Stimulated activated naive B cell treated with anti-CD40 and anti-IgM and Interleukin-4, amounts not matched to agents 10 μg/mL and 1 μg/mL and 100 μg/mL, for 72 hours (primary cell): Measurements from ENCODE around the gene CRACR2A.

Source experiments
- ATAC-seq, 2 donors: fragments of 150-1000 bp; cut with Tn5 transposase; replicated peaks; 2 replicates each; pipeline ENCODE4 v1.10.0; 2021; ENCODE audit warnings: moderate library complexity in 1 of 2
- DNase-seq: peaks from one replicate; pipeline ENCODE4 v3.0.0; 2021
- H3K27ac Mint-ChIP-seq: one replicate; pipeline ENCODE4 v1.8.0; 2022; ENCODE audit warnings: mild to moderate bottlenecking, mixed read lengths
- H3K27me3 Mint-ChIP-seq, 2 donors: one replicate each; pipeline ENCODE4 v1.8.0; 2022; ENCODE audit warnings: mixed read lengths in 2 of 2
- H3K36me3 Mint-ChIP-seq, 2 donors: one replicate each; pipeline ENCODE4 v1.8.0; 2022; ENCODE audit warnings: mixed read lengths in 2 of 2, mild to moderate bottlenecking in 1 of 2
- H3K4me1 Mint-ChIP-seq, 2 donors: one replicate each; pipeline ENCODE4 v1.8.0; 2022; ENCODE audit warnings: mixed read lengths in 2 of 2, mild to moderate bottlenecking in 1 of 2
- H3K4me3 Mint-ChIP-seq, 2 donors: one replicate each; pipeline ENCODE4 v1.8.0; 2022; ENCODE audit warnings: mild to moderate bottlenecking in 2 of 2, mixed read lengths in 2 of 2, moderate library complexity in 1 of 2
- H3K9me3 Mint-ChIP-seq, 2 donors: one replicate each; pipeline ENCODE4 v1.8.0; 2022; ENCODE audit warnings: mixed read lengths in 2 of 2, mild to moderate bottlenecking in 1 of 2

CRACR2A gene

GRCh38 chr12:3698218-3698974 is 54.5 kb downstream of the CRACR2A start:
- H3K4me1 Mint-ChIP-seq, result no peaks in the 10 kb centered on the region
- H3K36me3 Mint-ChIP-seq, result peaks cover 32 to 41% of the 10 kb centered on the region in 2 donors
- H3K27me3 Mint-ChIP-seq, result no peaks in the 10 kb centered on the region
- peaks cover 0 to under 1% of the 10 kb centered on the region in 2 donors for H3K9me3 Mint-ChIP-seq
- ATAC-seq (no peak), DNase-seq (no peak)
- H3K4me3 Mint-ChIP-seq, result no peak overlapping the region
- H3K27ac Mint-ChIP-seq, result no peak overlapping the region

- Mint-ChIP-seq H3K27me3 (no peaks in the 10 kb centered on the region), H3K4me3 (no peak overlapping the region), H3K4me1 (no peaks in the 10 kb centered on the region), H3K27ac (no peak overlapping the region), H3K9me3 (no peaks in the 10 kb centered on the region), H3K36me3 (peaks cover 30 to 39% of the 10 kb centered on the region in 2 donors)
- ATAC-seq (no peak), DNase-seq (no peak)
Observed at GRCh38 chr12:3697311-3697870, 55.5 kb downstream of the CRACR2A start.

- peaks cover 47 to 60% of the 10 kb centered on the region in 2 donors for H3K36me3 Mint-ChIP-seq
- no peaks in the 10 kb centered on the region for H3K27me3 Mint-ChIP-seq
- no peaks in the 10 kb centered on the region for H3K4me1 Mint-ChIP-seq
- H3K9me3 Mint-ChIP-seq, result peaks cover 0 to 4% of the 10 kb centered on the region in 2 donors
- DNase-seq (no peak), ATAC-seq (no peak)
- H3K27ac Mint-ChIP-seq, result no peak overlapping the region
- no peak overlapping the region for H3K4me3 Mint-ChIP-seq
Observed at GRCh38 chr12:3694673-3695072, 58.2 kb downstream of the CRACR2A start.

- no peaks in the 10 kb centered on the region for H3K27me3 Mint-ChIP-seq
- ATAC-seq (no peak), DNase-seq (no peak)
- no peaks in the 10 kb centered on the region for H3K4me1 Mint-ChIP-seq
- no peak overlapping the region for H3K27ac Mint-ChIP-seq
- H3K36me3 Mint-ChIP-seq, result peaks cover 63 to 69% of the 10 kb centered on the region in 2 donors
- H3K4me3 Mint-ChIP-seq, result no peak overlapping the region
- peaks cover 4% of the 10 kb centered on the region in 2 donors for H3K9me3 Mint-ChIP-seq
Observed at GRCh38 chr12:3692616-3693365, 60.1 kb downstream of the CRACR2A start.

- no peak overlapping the region for H3K4me3 Mint-ChIP-seq
- peaks cover 50 to 60% of the 10 kb centered on the region in 2 donors for H3K36me3 Mint-ChIP-seq
- ATAC-seq (no peak), DNase-seq (no peak)
- peaks cover 4% of the 10 kb centered on the region in 2 donors for H3K9me3 Mint-ChIP-seq
- H3K4me1 Mint-ChIP-seq, result no peaks in the 10 kb centered on the region
- no peaks in the 10 kb centered on the region for H3K27me3 Mint-ChIP-seq
- no peak overlapping the region for H3K27ac Mint-ChIP-seq
Observed at GRCh38 chr12:3686463-3686862, 66.4 kb downstream of the CRACR2A start.

- no peak for ATAC-seq
- H3K4me3 Mint-ChIP-seq, result no peak overlapping the region
- no peaks in the 10 kb centered on the region for H3K27me3 Mint-ChIP-seq
- peaks cover 4% of the 10 kb centered on the region in 2 donors for H3K9me3 Mint-ChIP-seq
- no peak overlapping the region for H3K27ac Mint-ChIP-seq
- peaks cover 49 to 60% of the 10 kb centered on the region in 2 donors for H3K36me3 Mint-ChIP-seq
- no peak for DNase-seq
- no peaks in the 10 kb centered on the region for H3K4me1 Mint-ChIP-seq
Observed at GRCh38 chr12:3685830-3686229, 67.1 kb downstream of the CRACR2A start.

- Mint-ChIP-seq H3K27ac (no peak overlapping the region), H3K9me3 (peaks cover 0 to 4% of the 10 kb centered on the region in 2 donors), H3K36me3 (peaks cover 41 to 52% of the 10 kb centered on the region in 2 donors), H3K4me1 (no peaks in the 10 kb centered on the region), H3K27me3 (no peaks in the 10 kb centered on the region), H3K4me3 (no peak overlapping the region)
- DNase-seq (no peak), ATAC-seq (no peak)
Observed at GRCh38 chr12:3684449-3685051, 68.4 kb downstream of the CRACR2A start.

- no peaks in the 10 kb centered on the region for H3K27me3 Mint-ChIP-seq
- ATAC-seq (no peak), DNase-seq (no peak)
- peaks cover 41 to 53% of the 10 kb centered on the region in 2 donors for H3K36me3 Mint-ChIP-seq
- no peaks in the 10 kb centered on the region for H3K4me1 Mint-ChIP-seq
- no peak overlapping the region for H3K27ac Mint-ChIP-seq
- H3K9me3 Mint-ChIP-seq, result peaks cover 0 to 2% of the 10 kb centered on the region in 2 donors
- no peak overlapping the region for H3K4me3 Mint-ChIP-seq
Observed at GRCh38 chr12:3683670-3684069, 69.2 kb downstream of the CRACR2A start.

GRCh38 chr12:3681595-3682061 is 71.3 kb downstream of the CRACR2A start:
- Mint-ChIP-seq H3K4me1 (no peaks in the 10 kb centered on the region), H3K9me3 (no peaks in the 10 kb centered on the region), H3K4me3 (no peak overlapping the region), H3K36me3 (peaks cover 41 to 56% of the 10 kb centered on the region in 2 donors), H3K27me3 (no peaks in the 10 kb centered on the region), H3K27ac (no peak overlapping the region)
- ATAC-seq (no peak), DNase-seq (no peak)

- peaks cover 41 to 54% of the 10 kb centered on the region in 2 donors for H3K36me3 Mint-ChIP-seq
Observed at GRCh38 chr12:3680919-3681594, 71.9 kb downstream of the CRACR2A start.

GRCh38 chr12:3679831-3680230 is 73.1 kb downstream of the CRACR2A start:
- ATAC-seq (no peak), DNase-seq (no peak)
- Mint-ChIP-seq H3K4me3 (no peak overlapping the region), H3K9me3 (no peaks in the 10 kb centered on the region), H3K4me1 (no peaks in the 10 kb centered on the region), H3K36me3 (peaks cover 36 to 55% of the 10 kb centered on the region in 2 donors), H3K27ac (no peak overlapping the region), H3K27me3 (no peaks in the 10 kb centered on the region)

More at GRCh38 chr12:3680919-3681594, 71.9 kb downstream of the CRACR2A start:
- no peaks in the 10 kb centered on the region for H3K4me1 Mint-ChIP-seq
- DNase-seq (no peak), ATAC-seq (no peak)
- no peak overlapping the region for H3K4me3 Mint-ChIP-seq
- no peak overlapping the region for H3K27ac Mint-ChIP-seq
- H3K27me3 Mint-ChIP-seq, result no peaks in the 10 kb centered on the region
- H3K9me3 Mint-ChIP-seq, result no peaks in the 10 kb centered on the region

GRCh38 chr12:3677609-3678008 is 75.3 kb downstream of the CRACR2A start:
- DNase-seq (no peak), ATAC-seq (no peak)
- Mint-ChIP-seq H3K36me3 (peaks cover 38 to 58% of the 10 kb centered on the region in 2 donors), H3K4me3 (no peak overlapping the region), H3K4me1 (no peaks in the 10 kb centered on the region), H3K9me3 (no peaks in the 10 kb centered on the region), H3K27me3 (no peaks in the 10 kb centered on the region), H3K27ac (no peak overlapping the region)

- Mint-ChIP-seq H3K4me1 (no peaks in the 10 kb centered on the region), H3K36me3 (peaks cover 35 to 52% of the 10 kb centered on the region in 2 donors), H3K9me3 (no peaks in the 10 kb centered on the region), H3K27me3 (no peaks in the 10 kb centered on the region), H3K4me3 (no peak overlapping the region), H3K27ac (no peak overlapping the region)
- ATAC-seq (no peak), DNase-seq (no peak)
Observed at GRCh38 chr12:3673981-3674708, 78.8 kb downstream of the CRACR2A start.
